C4-2B (cell line): ENCODE data around the gene AGPS.

Experiments
- H3K27ac ChIP-seq: fragments of 450-650 bp; 2 replicates; pipeline ENCODE4 v1.5.1; 2017
- ZFX ChIP-seq: fragments of 450-650 bp; IDR thresholded peaks from 2 replicates; pipeline ENCODE4 v1.6.1; 2017
- TF ChIP-seq, protein P1 (sequence below): fragments of 450-650 bp; conservative IDR thresholded peaks from 2 replicates; pipeline ENCODE4 v1.5.1; 2017; ENCODE audit warnings: mild to moderate bottlenecking

The AGPS gene

DNA sequence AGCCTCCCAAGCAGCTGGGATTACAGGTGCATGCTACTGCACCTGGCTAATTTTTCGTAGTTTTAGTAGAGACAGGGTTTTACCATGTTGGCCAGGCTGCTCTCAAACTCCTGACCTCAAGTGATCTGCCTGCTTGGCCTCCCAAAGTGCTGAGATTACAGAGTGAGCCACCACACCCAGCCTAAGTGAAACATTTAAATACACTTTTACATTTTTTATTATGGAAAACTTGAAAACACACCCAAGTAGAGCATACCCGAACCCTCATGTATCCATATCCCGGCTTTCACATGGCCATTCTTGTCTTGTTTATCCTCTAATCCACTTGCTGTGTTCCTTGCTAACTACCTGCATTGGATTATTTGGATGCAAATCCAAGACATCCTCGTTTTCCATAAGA lies 13.2 kb upstream of the AGPS start:
- H3K27ac ChIP-seq = no peak overlapping the region
- no peak for TF ChIP-seq ZFX

DNA sequence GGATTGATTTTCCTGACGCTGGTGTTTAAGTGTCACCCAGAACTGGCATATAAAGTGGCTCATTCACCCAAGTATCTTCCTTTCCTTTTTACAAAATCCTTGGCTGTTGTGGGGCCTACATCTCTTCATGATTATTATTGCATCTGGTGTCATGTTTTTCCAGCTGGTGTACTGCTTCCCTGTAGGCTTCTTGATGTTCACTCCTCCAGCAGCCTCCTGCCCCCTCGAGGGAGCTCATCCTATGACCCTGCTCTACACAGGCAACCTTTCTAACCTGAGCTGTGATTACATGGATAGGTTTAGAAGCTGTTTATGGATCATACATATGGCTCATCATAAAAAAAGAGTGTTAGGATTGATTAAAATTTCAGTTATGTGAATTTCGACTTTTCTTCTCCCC lies 12.4 kb upstream of the AGPS start:
- no peak overlapping the region for H3K27ac ChIP-seq
- TF ChIP-seq, protein P1, sequence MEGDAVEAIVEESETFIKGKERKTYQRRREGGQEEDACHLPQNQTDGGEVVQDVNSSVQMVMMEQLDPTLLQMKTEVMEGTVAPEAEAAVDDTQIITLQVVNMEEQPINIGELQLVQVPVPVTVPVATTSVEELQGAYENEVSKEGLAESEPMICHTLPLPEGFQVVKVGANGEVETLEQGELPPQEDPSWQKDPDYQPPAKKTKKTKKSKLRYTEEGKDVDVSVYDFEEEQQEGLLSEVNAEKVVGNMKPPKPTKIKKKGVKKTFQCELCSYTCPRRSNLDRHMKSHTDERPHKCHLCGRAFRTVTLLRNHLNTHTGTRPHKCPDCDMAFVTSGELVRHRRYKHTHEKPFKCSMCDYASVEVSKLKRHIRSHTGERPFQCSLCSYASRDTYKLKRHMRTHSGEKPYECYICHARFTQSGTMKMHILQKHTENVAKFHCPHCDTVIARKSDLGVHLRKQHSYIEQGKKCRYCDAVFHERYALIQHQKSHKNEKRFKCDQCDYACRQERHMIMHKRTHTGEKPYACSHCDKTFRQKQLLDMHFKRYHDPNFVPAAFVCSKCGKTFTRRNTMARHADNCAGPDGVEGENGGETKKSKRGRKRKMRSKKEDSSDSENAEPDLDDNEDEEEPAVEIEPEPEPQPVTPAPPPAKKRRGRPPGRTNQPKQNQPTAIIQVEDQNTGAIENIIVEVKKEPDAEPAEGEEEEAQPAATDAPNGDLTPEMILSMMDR = no peak
- no peak for TF ChIP-seq ZFX

- TF ChIP-seq, protein P1 = no peak
- no peak for TF ChIP-seq ZFX
- no peak overlapping the region for H3K27ac ChIP-seq
Observed at GRCh38 chr2:177383935-177384334, 8.6 kb upstream of the AGPS start.

- TF ChIP-seq, protein P1 = no peak
- no peak for TF ChIP-seq ZFX
- no peak overlapping the region for H3K27ac ChIP-seq
Observed at GRCh38 chr2:177385151-177385550, 7.4 kb upstream of the AGPS start.

- TF ChIP-seq ZFX = no peak
- TF ChIP-seq, protein P1 = no peak
Observed at GRCh38 chr2:177391822-177392372, 676 bp upstream of the AGPS start.

GRCh38 chr2:177393203-177393755 lies 706 bp downstream of the AGPS start:
- TF ChIP-seq, protein P1 = no peak
- TF ChIP-seq ZFX = no peak
- peak overlapping the region; percentile 64 for H3K27ac ChIP-seq

More at GRCh38 chr2:177391822-177392372, 676 bp upstream of the AGPS start:
- peak overlapping the region; percentile 64 for H3K27ac ChIP-seq

DNA sequence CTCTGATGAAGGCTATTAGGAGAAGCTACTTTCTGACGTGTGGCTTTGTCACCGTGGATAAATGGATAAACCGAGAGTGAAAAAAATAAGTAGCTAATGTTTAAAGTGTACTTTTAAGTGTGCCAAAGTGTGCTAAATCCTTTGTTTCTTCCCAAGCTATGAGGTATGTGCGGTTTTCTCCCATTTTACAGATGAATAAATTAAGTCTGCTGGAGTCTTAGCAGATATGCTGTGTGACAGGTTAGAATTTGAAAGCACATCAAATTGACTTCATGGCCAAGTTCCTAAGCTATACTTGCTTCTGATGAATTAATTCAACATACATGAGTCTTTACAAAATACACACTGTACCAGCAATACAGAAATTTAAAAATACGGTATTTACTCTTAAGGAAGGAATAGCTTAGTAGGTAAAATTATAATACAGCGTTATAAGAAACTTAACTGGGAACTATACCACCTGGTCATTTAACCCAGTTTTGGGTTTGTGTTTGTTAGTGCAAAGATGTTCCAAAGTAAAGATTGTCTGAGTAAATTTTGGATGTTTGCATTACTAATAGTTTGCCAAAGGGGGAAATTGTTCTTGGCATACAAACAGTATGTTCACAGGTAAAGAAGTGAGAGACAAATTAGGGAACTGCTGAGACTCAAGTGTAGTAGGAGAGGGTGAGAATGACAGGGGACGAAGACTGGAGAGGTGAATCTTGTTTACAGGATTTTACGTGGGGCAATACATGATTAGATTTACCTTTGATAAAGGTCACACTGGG lies 1.4 kb downstream of the AGPS start:
- no peak overlapping the region for H3K27ac ChIP-seq

More for the DNA sequence above, 1.4 kb downstream of the AGPS start:
- TF ChIP-seq ZFX = no peak
- TF ChIP-seq, protein P1 = no peak
